Hypothalamus (tissue), 51 donors: ENCODE data around the gene MYRF.

Experiments
- DNase-seq, 51 donors: peaks; one replicate each; lab custom pipeline; 2025; lab: John Stamatoyannopoulos, UW

The MYRF gene

GRCh38 chr11:61752117-61752924 is at the start of gene MYRF:
Gene MYRF, plus strand, starts transcription at chr11:61752636. Its CDS starts 109 bp downstream, at chr11:61752745.
- peak in 37 of 51 donors; percentile 10 to 82 (median 47) for DNase-seq

- no peak for DNase-seq
These were observed 49.6 kb upstream of the MYRF start for GRCh38 chr11:61702701-61703312.

GRCh38 chr11:61704838-61705237 is 47.6 kb upstream of the MYRF start:
- no peak for DNase-seq

GRCh38 chr11:61706452-61707400 is 45.7 kb upstream of the MYRF start:
- no peak for DNase-seq

- DNase-seq = no peak
These were observed 44.9 kb upstream of the MYRF start for GRCh38 chr11:61707574-61707973.

- no peak for DNase-seq
These were observed 43.3 kb upstream of the MYRF start for GRCh38 chr11:61709110-61709509.

- no peak for DNase-seq
These were observed 42.9 kb upstream of the MYRF start for GRCh38 chr11:61709572-61709971.

- DNase-seq = no peak
These were observed 42.4 kb upstream of the MYRF start for GRCh38 chr11:61710019-61710418.

GRCh38 chr11:61711037-61711436 is 41.4 kb upstream of the MYRF start:
- no peak for DNase-seq

GRCh38 chr11:61711498-61711897 is 40.9 kb upstream of the MYRF start:
- no peak for DNase-seq

GRCh38 chr11:61712314-61712713 is 40.1 kb upstream of the MYRF start:
- no peak for DNase-seq

- no peak for DNase-seq
These were observed 39.6 kb upstream of the MYRF start for GRCh38 chr11:61712846-61713245.

GRCh38 chr11:61713464-61713863 is 39.0 kb upstream of the MYRF start:
- no peak for DNase-seq

- no peak for DNase-seq
These were observed 38.5 kb upstream of the MYRF start for GRCh38 chr11:61713906-61714305.

GRCh38 chr11:61714316-61714715 is 38.1 kb upstream of the MYRF start:
- DNase-seq = no peak

GRCh38 chr11:61714916-61715315 is 37.5 kb upstream of the MYRF start:
- no peak for DNase-seq

- DNase-seq = no peak
These were observed 36.6 kb upstream of the MYRF start for GRCh38 chr11:61715867-61716266.

GRCh38 chr11:61716478-61717285 is 35.8 kb upstream of the MYRF start:
- no peak for DNase-seq

GRCh38 chr11:61717286-61718033 is 35.0 kb upstream of the MYRF start:
- DNase-seq = no peak
